Testis (tissue), 3 donors: ENCODE results near the gene CAMTA1. TPM values are rescaled to one million over a fixed set of nuclear protein-coding genes. Genes with fewer than 3 reads are reported as not detected.

Experiments used
- DNase-seq: peaks from one replicate; pipeline ENCODE4 v3.0.0-alpha.2; 2019
- H3K27ac ChIP-seq, 2 donors: fragments of 200-600 bp; sonication (generic); one replicate each; pipeline ENCODE4 v1.5.1; 2019
- H3K27me3 ChIP-seq: fragments of 200-600 bp; sonication (generic); one replicate; pipeline ENCODE4 v1.5.1; 2019
- H3K36me3 ChIP-seq: fragments of 200-600 bp; sonication (generic); one replicate; pipeline ENCODE4 v1.5.1; 2017; ENCODE audit warnings: low read depth; ENCODE audit errors: missing control alignments
- H3K4me1 ChIP-seq: fragments of 200-600 bp; sonication (generic); one replicate; pipeline ENCODE4 v1.5.1; 2019
- H3K4me3 ChIP-seq, 2 donors: fragments of 200-600 bp; sonication (generic); one replicate each; pipeline ENCODE4 v1.5.1; 2017 to 2019
- H3K9me3 ChIP-seq: fragments of 200-600 bp; sonication (generic); one replicate; pipeline ENCODE4 v1.5.1; 2017
- CTCF ChIP-seq, 3 experiments: fragments of 450-650 bp in 2 of 3; fragments of 200-600 bp in 1 of 3; sonication (generic) in 1 of 3; IDR thresholded peaks; one replicate each; pipeline ENCODE4 v1.5.1; 2016 to 2019; ENCODE audit warnings: antibody characterized with exemption in 3 of 3, mild to moderate bottlenecking in 2 of 3, moderate library complexity in 1 of 3
- POLR2A ChIP-seq: fragments of 450-650 bp; IDR thresholded peaks from one replicate; pipeline ENCODE4 v1.6.1; 2017; ENCODE audit warnings: antibody characterized with exemption, mild to moderate bottlenecking, moderate library complexity
- WGBS, 2 donors: methylation state at CpG; one replicate each; pipeline ENCODE4 v1.1.5; 2018; 5-methylcytosine and 5-hydroxymethylcytosine counted together
- intact Hi-C: fragments of 100-400 bp; cut with DNase I; formaldehyde crosslinking; loops from one replicate; pipeline ENCODE4 v1.15.1; 2023; ENCODE audit warnings: low total_unique reads
- polyA plus RNA-seq: library from polyadenylated mRNA; stranded (reverse); fragments of 350-450 nt; fragmentation: Illumina TruSeq; extraction: RNeasy Lipid Tissue Mini Kit (QIAGEN cat#74804); gene quantifications from one replicate; pipeline ENCODE4 v1.2.3, GENCODE V29; 2014; ENCODE audit warnings: low read depth, low replicate concordance; ENCODE audit not compliant: insufficient read depth
- total RNA-seq, 2 donors: library from RNA; depleted of rRNA; stranded (reverse); fragments of >200 nt; gene quantifications; one replicate each; pipeline ENCODE4 v1.2.3, GENCODE V29; 2016

Gene CAMTA1
- total and polyA plus RNA-seq, 3 donors from 2014 or later, result 116 to 158 (median 119) TPM

- Histone ChIP-seq H3K27me3 (no peaks in the 10 kb centered on the region), H3K9me3 (no peaks in the 10 kb centered on the region), H3K4me1 (no peaks in the 10 kb centered on the region), H3K27ac (no peak overlapping the region), H3K36me3 (no peaks in the 10 kb centered on the region), H3K4me3 (no peak overlapping the region)
- WGBS, 2 donors, result 85 to 91% methylated on average over 13 to 24 of the region's 24 CpGs
- DNase-seq, result no peak
- TF ChIP-seq CTCF (IDR thresholded peaks at IDR 0.05) (no peak), POLR2A (no peak)
- intact Hi-C loops, result no loop called here
Observed at GRCh38 chr1:7656557-7657215, 871.4 kb downstream of the CAMTA1 start.

DNA sequence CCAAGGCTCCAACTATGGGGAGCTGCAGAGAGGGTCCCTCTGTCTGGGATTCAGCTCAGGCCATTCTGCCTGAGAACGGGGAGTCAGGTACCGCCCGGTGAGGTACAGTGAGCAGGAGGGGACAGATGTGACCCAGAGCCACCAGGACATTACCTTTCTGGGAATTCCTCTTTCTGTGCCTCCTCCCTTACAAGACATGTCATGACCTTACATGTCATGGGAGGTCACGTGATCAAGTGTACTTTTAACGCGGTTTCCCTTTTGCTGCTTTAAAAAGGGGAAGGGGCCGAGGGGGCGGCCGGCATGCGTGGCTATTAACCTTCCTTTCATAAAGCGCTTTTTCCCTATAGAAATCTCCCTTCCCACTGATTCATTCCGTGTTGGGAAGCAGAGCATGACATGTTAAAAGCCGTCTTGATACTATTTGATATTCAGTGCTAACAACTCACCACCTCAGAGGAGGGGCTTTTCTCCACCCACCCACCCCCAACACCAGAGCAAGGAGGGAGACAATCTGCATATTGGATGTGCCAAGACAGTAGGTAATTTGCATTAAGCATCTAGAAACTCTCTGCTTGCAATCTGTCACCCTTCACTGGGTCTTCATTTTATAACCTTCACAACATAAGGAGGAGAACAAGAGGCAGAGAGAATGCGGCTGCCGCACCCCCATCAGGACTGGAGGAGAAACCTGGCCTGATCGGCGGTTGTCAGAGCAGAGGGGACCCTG, 872.2 kb downstream of the CAMTA1 start:
- WGBS, 2 donors, result 78 to 81% methylated on average over 17 of the region's 17 CpGs
- DNase-seq, result no peak
- intact Hi-C loops, result no loop called here
- Histone ChIP-seq H3K4me3 (no peak overlapping the region), H3K4me1 (no peaks in the 10 kb centered on the region), H3K27me3 (no peaks in the 10 kb centered on the region), H3K27ac (no peak overlapping the region), H3K36me3 (no peaks in the 10 kb centered on the region), H3K9me3 (no peaks in the 10 kb centered on the region)
- TF ChIP-seq CTCF (IDR thresholded peaks at IDR 0.05) (no peak), POLR2A (no peak)

DNA sequence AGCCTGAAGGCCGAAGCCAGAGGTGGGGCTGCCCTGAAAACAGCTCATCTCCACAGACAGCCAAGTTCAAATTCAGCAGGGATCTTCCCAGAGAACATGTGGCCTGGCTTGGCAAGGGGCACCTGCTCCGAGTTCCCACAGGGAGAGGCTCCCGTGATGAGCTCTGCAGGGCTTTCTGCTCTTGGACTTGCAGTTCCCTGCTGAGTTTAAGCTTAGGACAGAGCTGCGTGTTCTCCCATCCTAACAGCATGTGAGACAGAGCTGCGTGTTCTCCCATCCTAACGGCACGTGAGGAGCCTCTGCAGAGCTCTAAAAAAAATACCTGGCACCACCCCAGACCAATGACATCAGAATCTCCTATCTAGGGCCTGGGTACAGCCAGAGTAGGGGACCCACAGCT, 872.8 kb downstream of the CAMTA1 start:
- WGBS, 2 donors, result 78 to 92% methylated on average over 6 to 7 of the region's 7 CpGs
- Histone ChIP-seq H3K27ac (no peak overlapping the region), H3K9me3 (no peaks in the 10 kb centered on the region), H3K4me1 (no peaks in the 10 kb centered on the region), H3K27me3 (no peaks in the 10 kb centered on the region), H3K4me3 (no peak overlapping the region), H3K36me3 (no peaks in the 10 kb centered on the region)
- DNase-seq, result no peak
- intact Hi-C loops, result no loop called here
- TF ChIP-seq POLR2A, result no peak
- TF ChIP-seq CTCF (IDR thresholded peaks at IDR 0.05), result no peak

- TF ChIP-seq CTCF (IDR thresholded peaks at IDR 0.05), result no peak
- no peak for TF ChIP-seq POLR2A
- no peak for DNase-seq
- intact Hi-C loops, result no loop called here
- Histone ChIP-seq H3K9me3 (no peaks in the 10 kb centered on the region), H3K27me3 (no peaks in the 10 kb centered on the region), H3K4me1 (no peaks in the 10 kb centered on the region), H3K36me3 (no peaks in the 10 kb centered on the region), H3K27ac (no peak overlapping the region), H3K4me3 (no peak overlapping the region)
- WGBS, 2 donors, result 65 to 97% methylated on average over 6 of the region's 6 CpGs
Observed at GRCh38 chr1:7659514-7659913, 874.3 kb downstream of the CAMTA1 start.
